HEK293 (cell line): ENCODE data around the gene TMCO2.
A peak's percentile ranks its signal among the peaks of the same experiment; 100 is the strongest.

Experiments
- CTCF ChIA-PET: fragments of 350-600 bp; formaldehyde crosslinking; extraction: SDS; loops from one replicate; lab custom pipeline; 2021; ENCODE audit warnings: antibody characterized with exemption; lab: Yijun Ruan, JAX
- POLR2A ChIA-PET: fragments of 300-600 bp; formaldehyde crosslinking; extraction: SDS; loops from one replicate; lab custom pipeline; 2020; ENCODE audit warnings: antibody characterized with exemption, inconsistent platforms; lab: Yijun Ruan, JAX
- H3K27ac ChIP-seq: fragments of 200-500 bp; sonication (Bioruptor generic); 2 replicates; pipeline ENCODE4 v1.5.1; 2014; ENCODE audit warnings: low read depth, low read length, control low read depth, inconsistent platforms; ENCODE audit errors: extremely low read depth
- H3K36me3 ChIP-seq, 2 experiments: fragments of 200-500 bp in 1 of 2; sonication (Bioruptor generic) in 1 of 2; 1 replicate in 1 of 2; 2 replicates in 1 of 2; pipeline ENCODE4 v1.5.1; 2014 to 2017; ENCODE audit warnings: inconsistent platforms in 2 of 2, low read length in 2 of 2; ENCODE audit not compliant: control insufficient read depth in 2 of 2, insufficient read depth in 1 of 2
- H3K4me1 ChIP-seq: fragments of 200-500 bp; sonication (Bioruptor generic); 2 replicates; pipeline ENCODE4 v1.5.1; 2014; ENCODE audit warnings: mild to moderate bottlenecking, low read length, inconsistent platforms; ENCODE audit not compliant: control insufficient read depth, insufficient read depth
- H3K4me3 ChIP-seq: 2 replicates; pipeline ENCODE4 v1.5.1; 2011; ENCODE audit warnings: low read depth, mild to moderate bottlenecking, control low read depth, low read length, moderate library complexity
- H3K9me3 ChIP-seq: fragments of 200-500 bp; sonication (Bioruptor generic); 2 replicates; pipeline ENCODE4 v1.5.1; 2014; ENCODE audit warnings: low read depth, low read length, inconsistent platforms; ENCODE audit not compliant: control insufficient read depth, insufficient read depth
- KLF10 ChIP-seq: fragments of 450-650 bp; IDR thresholded peaks from 2 replicates; pipeline ENCODE4 v1.5.1; 2018; ENCODE audit warnings: missing biosample characterization, mild to moderate bottlenecking, missing genetic modification characterization
- SP7 ChIP-seq: fragments of 450-650 bp; formaldehyde crosslinking; IDR thresholded peaks from 2 replicates; pipeline ENCODE4 v1.5.1; 2016; ENCODE audit warnings: missing biosample characterization, missing genetic modification characterization
- ZBTB1 ChIP-seq: fragments of 450-650 bp; formaldehyde crosslinking; IDR thresholded peaks from 2 replicates; pipeline ENCODE4 v1.5.1; 2016; ENCODE audit warnings: missing biosample characterization, missing genetic modification characterization
- ZBTB17 ChIP-seq: fragments of 450-650 bp; formaldehyde crosslinking; IDR thresholded peaks from 2 replicates; pipeline ENCODE4 v1.5.1; 2016; ENCODE audit warnings: missing biosample characterization, missing genetic modification characterization
- ZNF169 ChIP-seq: fragments of 450-650 bp; formaldehyde crosslinking; IDR thresholded peaks from 2 replicates; pipeline ENCODE4 v1.5.1; 2016; ENCODE audit warnings: missing biosample characterization, missing genetic modification characterization
- ZNF19 ChIP-seq: fragments of 450-650 bp; formaldehyde crosslinking; IDR thresholded peaks from 2 replicates; pipeline ENCODE4; 2016; ENCODE audit warnings: missing biosample characterization, missing genetic modification characterization, low read depth
- ZNF202 ChIP-seq: fragments of 450-650 bp; formaldehyde crosslinking; IDR thresholded peaks from 2 replicates; pipeline ENCODE4 v1.5.1; 2016; ENCODE audit warnings: missing biosample characterization, missing genetic modification characterization, borderline replicate concordance
- ZNF221 ChIP-seq: fragments of 450-650 bp; formaldehyde crosslinking; IDR thresholded peaks from 2 replicates; pipeline ENCODE4 v1.5.1; 2017; ENCODE audit warnings: missing biosample characterization, missing genetic modification characterization, borderline replicate concordance
- ZNF549 ChIP-seq: fragments of 450-650 bp; IDR thresholded peaks from 2 replicates; pipeline ENCODE4 v1.5.1; 2018; ENCODE audit warnings: missing biosample characterization, missing genetic modification characterization, mild to moderate bottlenecking, inconsistent platforms, moderate library complexity
- ZNF561 ChIP-seq: fragments of 450-650 bp; IDR thresholded peaks from 2 replicates; pipeline ENCODE4 v1.5.1; 2018; ENCODE audit warnings: missing biosample characterization, missing genetic modification characterization, borderline replicate concordance
- ZNF610 ChIP-seq: fragments of 450-650 bp; formaldehyde crosslinking; IDR thresholded peaks from 2 replicates; pipeline ENCODE4 v1.5.1; 2016; ENCODE audit warnings: missing biosample characterization, missing genetic modification characterization, borderline replicate concordance
- ZNF621 ChIP-seq: fragments of 450-650 bp; formaldehyde crosslinking; IDR thresholded peaks from 2 replicates; pipeline ENCODE4 v1.5.1; 2017; ENCODE audit warnings: missing biosample characterization, missing genetic modification characterization
- ZNF776 ChIP-seq: fragments of 450-650 bp; formaldehyde crosslinking; IDR thresholded peaks from 2 replicates; pipeline ENCODE4 v1.5.0; 2017; ENCODE audit warnings: missing biosample characterization, missing genetic modification characterization, borderline replicate concordance
- ZNF785 ChIP-seq: fragments of 450-650 bp; formaldehyde crosslinking; IDR thresholded peaks from 2 replicates; pipeline ENCODE4 v1.5.1; 2016; ENCODE audit warnings: missing biosample characterization, missing genetic modification characterization
- ZNF791 ChIP-seq: fragments of 450-650 bp; formaldehyde crosslinking; IDR thresholded peaks from 2 replicates; pipeline ENCODE4 v1.5.1; 2016; ENCODE audit warnings: missing biosample characterization, missing genetic modification characterization
- ZXDB ChIP-seq: fragments of 450-650 bp; formaldehyde crosslinking; IDR thresholded peaks from 2 replicates; pipeline ENCODE4 v1.5.1; 2016; ENCODE audit warnings: missing biosample characterization, missing genetic modification characterization
- TF ChIP-seq, protein P1 (sequence below): fragments of 450-650 bp; formaldehyde crosslinking; IDR thresholded peaks from 2 replicates; pipeline ENCODE4 v1.5.1; 2016; ENCODE audit warnings: missing biosample characterization, missing genetic modification characterization
- TF ChIP-seq, protein P2 (sequence below): fragments of 450-650 bp; formaldehyde crosslinking; IDR thresholded peaks from 2 replicates; pipeline ENCODE4 v1.5.1; 2016; ENCODE audit warnings: missing biosample characterization, missing genetic modification characterization
- TF ChIP-seq, protein P3 (sequence below): fragments of 450-650 bp; formaldehyde crosslinking; IDR thresholded peaks from 2 replicates; pipeline ENCODE4 v1.5.1; 2016; ENCODE audit warnings: missing biosample characterization, missing genetic modification characterization
- TF ChIP-seq, protein P4 (sequence below): fragments of 450-650 bp; formaldehyde crosslinking; conservative IDR thresholded peaks from 2 replicates; pipeline ENCODE4 v1.5.1; 2016; ENCODE audit warnings: low read depth, missing biosample characterization, missing genetic modification characterization
- TF ChIP-seq, protein P5 (sequence below): fragments of 450-650 bp; formaldehyde crosslinking; IDR thresholded peaks from 2 replicates; pipeline ENCODE4 v1.5.1; 2016; ENCODE audit warnings: missing biosample characterization, missing genetic modification characterization
- TF ChIP-seq, protein P6 (sequence below): fragments of 450-650 bp; formaldehyde crosslinking; IDR thresholded peaks from 2 replicates; pipeline ENCODE4 v1.5.1; 2017; ENCODE audit warnings: missing biosample characterization, missing genetic modification characterization

TMCO2 gene

DNA sequence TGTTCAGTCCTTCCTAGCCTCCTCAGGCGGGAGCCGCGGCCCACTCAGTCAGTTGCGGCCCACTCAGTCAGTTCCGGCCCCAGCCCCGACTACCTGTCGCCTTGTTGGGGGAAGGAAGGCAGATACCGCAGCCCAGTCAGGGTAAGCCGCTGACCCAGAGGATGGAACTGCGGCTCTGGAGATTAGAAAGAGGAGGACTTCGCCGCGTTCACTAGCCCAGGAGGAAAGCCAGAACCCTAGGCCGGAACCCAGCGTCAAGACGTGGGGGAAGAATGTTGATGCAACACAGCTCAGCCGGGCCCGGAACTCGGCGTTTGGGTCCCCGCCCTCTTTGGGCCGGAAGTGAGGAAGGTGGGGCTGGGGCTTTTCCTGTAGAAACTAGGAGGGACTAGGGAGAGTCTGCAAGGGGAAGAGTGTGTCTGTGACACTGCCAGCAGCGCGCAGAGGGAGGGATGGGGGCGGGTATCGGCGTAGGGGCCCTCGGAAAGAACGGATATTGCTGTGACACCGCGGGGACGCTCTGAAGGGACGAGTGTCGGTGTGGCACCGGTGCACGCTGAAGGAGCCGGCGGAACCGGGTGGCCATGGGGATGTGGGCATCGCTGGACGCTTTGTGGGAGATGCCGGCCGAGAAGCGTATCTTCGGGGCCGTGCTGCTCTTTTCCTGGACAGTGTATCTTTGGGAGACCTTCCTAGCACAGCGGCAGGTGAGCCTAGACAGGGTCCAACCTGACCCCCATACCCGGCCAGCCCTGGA is 10.1 kb downstream of the TMCO2 start, which contains the start of gene ZMPSTE24:
TSS of gene ZMPSTE24 (plus strand) at position 549 of the 757 bp plus-strand sequence. CDS start at position 585, 36 bp downstream.
- ChIA-PET CTCF (interaction anchor here (0.8 to 1.6 kb wide), 3 partner anchors 81 to 106 kb away, joined by 4 to 5 read pairs (median 5); no protein-coding TSS in a partner anchor), POLR2A (interaction anchor here (0.6 to 1.8 kb wide), 17 partner anchors 9 to 443 kb away, joined by 3 to 13 read pairs (median 4); partner anchors contain the start of genes CAP1, RLF and TMCO2)
- Histone ChIP-seq H3K9me3 (no peaks in the 10 kb centered on the region), H3K27ac (peak within 1 kb of the TSS; percentile 85), H3K4me3 (peak within 1 kb of the TSS; percentile 89), H3K36me3 (peaks cover 18 to 35% of the 10 kb centered on the region in 2 experiments), H3K4me1 (no peaks in the 10 kb centered on the region)
- TF ChIP-seq ZNF549 (tag by site-specific recombination) (no peak), ZNF610 (peak; percentile 96), KLF10 (peak; percentile 96), ZNF621 (tag by site-specific recombination) (no peak), ZNF776 (no peak), ZNF561 (peak; percentile 100), ZBTB1 (tag by site-specific recombination) (peak; percentile 82), ZNF785 (tag by site-specific recombination) (peak; percentile 84), ZNF19 (tag by site-specific recombination) (no peak), ZXDB (tag by site-specific recombination) (peak; percentile 99), ZNF169 (no peak), ZBTB17 (tag by site-specific recombination) (peak; percentile 99), ZNF202 (tag by site-specific recombination) (no peak), SP7 (peak; percentile 97), ZNF791 (no peak), ZNF221 (tag by site-specific recombination) (0 out of 2 replicates have a peak, but pooled peaks have one; percentile 65)
- TF ChIP-seq, protein P1, sequence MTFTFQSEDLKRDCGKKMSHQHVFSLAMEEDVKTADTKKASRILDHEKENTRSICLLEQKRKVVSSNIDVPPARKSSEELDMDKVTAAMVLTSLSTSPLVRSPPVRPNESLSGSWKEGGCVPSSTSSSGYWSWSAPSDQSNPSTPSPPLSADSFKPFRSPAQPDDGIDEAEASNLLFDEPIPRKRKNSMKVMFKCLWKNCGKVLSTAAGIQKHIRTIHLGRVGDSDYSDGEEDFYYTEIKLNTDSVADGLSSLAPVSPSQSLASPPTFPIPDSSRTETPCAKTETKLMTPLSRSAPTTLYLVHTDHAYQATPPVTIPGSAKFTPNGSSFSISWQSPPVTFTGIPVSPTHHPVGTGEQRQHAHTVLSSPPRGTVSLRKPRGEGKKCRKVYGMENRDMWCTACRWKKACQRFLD (tag by site-specific recombination), result peak; percentile 95
- TF ChIP-seq, protein P2, sequence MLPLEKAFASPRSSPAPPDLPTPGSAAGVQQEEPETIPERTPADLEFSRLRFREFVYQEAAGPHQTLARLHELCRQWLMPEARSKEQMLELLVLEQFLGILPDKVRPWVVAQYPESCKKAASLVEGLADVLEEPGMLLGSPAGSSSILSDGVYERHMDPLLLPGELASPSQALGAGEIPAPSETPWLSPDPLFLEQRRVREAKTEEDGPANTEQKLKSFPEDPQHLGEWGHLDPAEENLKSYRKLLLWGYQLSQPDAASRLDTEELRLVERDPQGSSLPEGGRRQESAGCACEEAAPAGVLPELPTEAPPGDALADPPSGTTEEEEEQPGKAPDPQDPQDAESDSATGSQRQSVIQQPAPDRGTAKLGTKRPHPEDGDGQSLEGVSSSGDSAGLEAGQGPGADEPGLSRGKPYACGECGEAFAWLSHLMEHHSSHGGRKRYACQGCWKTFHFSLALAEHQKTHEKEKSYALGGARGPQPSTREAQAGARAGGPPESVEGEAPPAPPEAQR (tag by site-specific recombination), result peak; percentile 94; the same call in 1 of the 2 replicates
- TF ChIP-seq, protein P3, sequence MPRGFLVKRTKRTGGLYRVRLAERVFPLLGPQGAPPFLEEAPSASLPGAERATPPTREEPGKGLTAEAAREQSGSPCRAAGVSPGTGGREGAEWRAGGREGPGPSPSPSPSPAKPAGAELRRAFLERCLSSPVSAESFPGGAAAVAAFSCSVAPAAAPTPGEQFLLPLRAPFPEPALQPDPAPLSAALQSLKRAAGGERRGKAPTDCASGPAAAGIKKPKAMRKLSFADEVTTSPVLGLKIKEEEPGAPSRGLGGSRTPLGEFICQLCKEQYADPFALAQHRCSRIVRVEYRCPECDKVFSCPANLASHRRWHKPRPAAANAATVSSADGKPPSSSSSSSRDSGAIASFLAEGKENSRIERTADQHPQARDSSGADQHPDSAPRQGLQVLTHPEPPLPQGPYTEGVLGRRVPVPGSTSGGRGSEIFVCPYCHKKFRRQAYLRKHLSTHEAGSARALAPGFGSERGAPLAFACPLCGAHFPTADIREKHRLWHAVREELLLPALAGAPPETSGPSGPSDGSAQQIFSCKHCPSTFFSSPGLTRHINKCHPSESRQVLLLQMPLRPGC (tag by site-specific recombination), result peak; percentile 94
- TF ChIP-seq, protein P4, sequence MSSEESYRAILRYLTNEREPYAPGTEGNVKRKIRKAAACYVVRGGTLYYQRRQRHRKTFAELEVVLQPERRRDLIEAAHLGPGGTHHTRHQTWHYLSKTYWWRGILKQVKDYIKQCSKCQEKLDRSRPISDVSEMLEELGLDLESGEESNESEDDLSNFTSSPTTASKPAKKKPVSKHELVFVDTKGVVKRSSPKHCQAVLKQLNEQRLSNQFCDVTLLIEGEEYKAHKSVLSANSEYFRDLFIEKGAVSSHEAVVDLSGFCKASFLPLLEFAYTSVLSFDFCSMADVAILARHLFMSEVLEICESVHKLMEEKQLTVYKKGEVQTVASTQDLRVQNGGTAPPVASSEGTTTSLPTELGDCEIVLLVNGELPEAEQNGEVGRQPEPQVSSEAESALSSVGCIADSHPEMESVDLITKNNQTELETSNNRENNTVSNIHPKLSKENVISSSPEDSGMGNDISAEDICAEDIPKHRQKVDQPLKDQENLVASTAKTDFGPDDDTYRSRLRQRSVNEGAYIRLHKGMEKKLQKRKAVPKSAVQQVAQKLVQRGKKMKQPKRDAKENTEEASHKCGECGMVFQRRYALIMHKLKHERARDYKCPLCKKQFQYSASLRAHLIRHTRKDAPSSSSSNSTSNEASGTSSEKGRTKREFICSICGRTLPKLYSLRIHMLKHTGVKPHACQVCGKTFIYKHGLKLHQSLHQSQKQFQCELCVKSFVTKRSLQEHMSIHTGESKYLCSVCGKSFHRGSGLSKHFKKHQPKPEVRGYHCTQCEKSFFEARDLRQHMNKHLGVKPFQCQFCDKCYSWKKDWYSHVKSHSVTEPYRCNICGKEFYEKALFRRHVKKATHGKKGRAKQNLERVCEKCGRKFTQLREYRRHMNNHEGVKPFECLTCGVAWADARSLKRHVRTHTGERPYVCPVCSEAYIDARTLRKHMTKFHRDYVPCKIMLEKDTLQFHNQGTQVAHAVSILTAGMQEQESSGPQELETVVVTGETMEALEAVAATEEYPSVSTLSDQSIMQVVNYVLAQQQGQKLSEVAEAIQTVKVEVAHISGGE (tag by site-specific recombination), result peak; percentile 100
- TF ChIP-seq, protein P5, sequence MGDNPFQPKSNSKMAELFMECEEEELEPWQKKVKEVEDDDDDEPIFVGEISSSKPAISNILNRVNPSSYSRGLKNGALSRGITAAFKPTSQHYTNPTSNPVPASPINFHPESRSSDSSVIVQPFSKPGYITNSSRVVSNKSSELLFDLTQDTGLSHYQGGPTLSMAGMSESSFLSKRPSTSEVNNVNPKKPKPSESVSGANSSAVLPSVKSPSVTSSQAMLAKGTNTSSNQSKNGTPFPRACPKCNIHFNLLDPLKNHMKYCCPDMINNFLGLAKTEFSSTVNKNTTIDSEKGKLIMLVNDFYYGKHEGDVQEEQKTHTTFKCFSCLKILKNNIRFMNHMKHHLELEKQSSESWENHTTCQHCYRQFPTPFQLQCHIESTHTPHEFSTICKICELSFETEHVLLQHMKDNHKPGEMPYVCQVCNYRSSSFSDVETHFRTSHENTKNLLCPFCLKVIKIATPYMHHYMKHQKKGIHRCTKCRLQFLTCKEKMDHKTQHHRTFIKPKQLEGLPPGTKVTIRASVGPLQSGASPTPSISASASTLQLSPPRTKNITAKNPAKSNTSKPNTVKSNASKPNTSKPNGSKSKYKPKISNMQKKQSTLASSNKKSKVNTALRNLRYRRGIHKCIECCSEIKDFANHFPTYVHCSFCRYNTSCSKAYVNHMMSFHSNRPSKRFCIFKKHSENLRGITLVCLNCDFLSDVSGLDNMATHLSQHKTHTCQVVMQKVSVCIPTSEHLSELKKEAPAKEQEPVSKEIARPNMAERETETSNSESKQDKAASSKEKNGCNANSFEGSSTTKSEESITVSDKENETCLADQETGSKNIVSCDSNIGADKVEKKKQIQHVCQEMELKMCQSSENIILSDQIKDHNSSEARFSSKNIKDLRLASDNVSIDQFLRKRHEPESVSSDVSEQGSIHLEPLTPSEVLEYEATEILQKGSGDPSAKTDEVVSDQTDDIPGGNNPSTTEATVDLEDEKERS (tag by site-specific recombination), result peak; percentile 95; the same call in 1 of the 2 replicates
- TF ChIP-seq, protein P6, sequence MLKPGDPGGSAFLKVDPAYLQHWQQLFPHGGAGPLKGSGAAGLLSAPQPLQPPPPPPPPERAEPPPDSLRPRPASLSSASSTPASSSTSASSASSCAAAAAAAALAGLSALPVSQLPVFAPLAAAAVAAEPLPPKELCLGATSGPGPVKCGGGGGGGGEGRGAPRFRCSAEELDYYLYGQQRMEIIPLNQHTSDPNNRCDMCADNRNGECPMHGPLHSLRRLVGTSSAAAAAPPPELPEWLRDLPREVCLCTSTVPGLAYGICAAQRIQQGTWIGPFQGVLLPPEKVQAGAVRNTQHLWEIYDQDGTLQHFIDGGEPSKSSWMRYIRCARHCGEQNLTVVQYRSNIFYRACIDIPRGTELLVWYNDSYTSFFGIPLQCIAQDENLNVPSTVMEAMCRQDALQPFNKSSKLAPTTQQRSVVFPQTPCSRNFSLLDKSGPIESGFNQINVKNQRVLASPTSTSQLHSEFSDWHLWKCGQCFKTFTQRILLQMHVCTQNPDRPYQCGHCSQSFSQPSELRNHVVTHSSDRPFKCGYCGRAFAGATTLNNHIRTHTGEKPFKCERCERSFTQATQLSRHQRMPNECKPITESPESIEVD, result no peak
